Vagina (tissue), 1 donor: ENCODE data around the gene NPY4R. TPM values are rescaled to one million over a fixed set of nuclear protein-coding genes. Genes with fewer than 3 reads are reported as not detected.

Experiments
- total RNA-seq: library from RNA; depleted of rRNA; stranded (reverse); fragments of >200 nt; gene quantifications from one replicate; pipeline ENCODE4 v1.2.3, GENCODE V29; 2016

Gene NPY4R
- total RNA-seq, 1 donor from 2014 or later = 0.49 TPM

Other genes starting within 250 kb of the NPY4R start
- not detected for gene ANTXRL, start 179.0 kb downstream of the NPY4R start, total RNA-seq
- gene ANXA8L1, start 90.2 kb downstream of the NPY4R start, total RNA-seq = 179 TPM
- gene GPRIN2, start 90.7 kb upstream of the NPY4R start, total RNA-seq = 5.6 TPM
- gene SYT15, start 113.2 kb upstream of the NPY4R start, total RNA-seq = 5.4 TPM